Measurements from ENCODE around the gene TACR2.

The TACR2 gene

GRCh38 chr10:69359148-69359547, 57.6 kb downstream of the TACR2 start:
- TF ChIP-seq POLR2A (IDR thresholded peaks at IDR 0.05; ENCODE audit: extremely low read depth, insufficient read length), result no peak
- TF ChIP-seq CTCF (IDR thresholded peaks at IDR 0.05; ENCODE audit: low read depth, low read length), result no peak
- no peak for TF ChIP-seq MYC (IDR thresholded peaks at IDR 0.05; ENCODE audit: low read depth, low read length)
- no peak for TF ChIP-seq MAX (IDR thresholded peaks at IDR 0.05; ENCODE audit: low read depth, low read length)
- DNase-seq (ENCODE audit: low read depth), result peak; percentile 76

GRCh38 chr10:69358148-69358795, 58.4 kb downstream of the TACR2 start:
- no peak for TF ChIP-seq MYC (IDR thresholded peaks at IDR 0.05; ENCODE audit: low read depth, low read length)
- no peak for TF ChIP-seq POLR2A (IDR thresholded peaks at IDR 0.05; ENCODE audit: extremely low read depth, insufficient read length)
- no peak overlapping the region for H3K4me3 ChIP-seq (ENCODE audit: low read depth, low read length)
- DNase-seq (ENCODE audit: low read depth), result no peak

More at GRCh38 chr10:69359148-69359547, 57.6 kb downstream of the TACR2 start:
- no peak overlapping the region for H3K4me3 ChIP-seq (ENCODE audit: low read depth, low read length)

- H3K4me3 ChIP-seq (ENCODE audit: low read depth, low read length), result no peak overlapping the region
- DNase-seq (ENCODE audit: low read depth), result no peak
- TF ChIP-seq CTCF (IDR thresholded peaks at IDR 0.05; ENCODE audit: low read depth, low read length) (no peak), MAX (IDR thresholded peaks at IDR 0.05; ENCODE audit: low read depth, low read length) (no peak), POLR2A (IDR thresholded peaks at IDR 0.05; ENCODE audit: extremely low read depth, insufficient read length) (no peak), MYC (IDR thresholded peaks at IDR 0.05; ENCODE audit: low read depth, low read length) (no peak)
Measured at GRCh38 chr10:69356187-69356586, 60.5 kb downstream of the TACR2 start.

- DNase-seq (ENCODE audit: low read depth), result no peak
- no peak overlapping the region for H3K4me3 ChIP-seq (ENCODE audit: low read depth, low read length)
- TF ChIP-seq MYC (IDR thresholded peaks at IDR 0.05; ENCODE audit: low read depth, low read length) (no peak), MAX (IDR thresholded peaks at IDR 0.05; ENCODE audit: low read depth, low read length) (no peak)
Measured at GRCh38 chr10:69353977-69354635, 62.6 kb downstream of the TACR2 start.

Measured in NB4 (cell line).